Head of caudate nucleus (tissue), 42 donors: Measurements from ENCODE around the gene NDUFA9.

Experiments
- DNase-seq, 42 donors: peaks; one replicate each; pipeline versions ENCODE4 v3.0.0 to v3.0.0-alpha.2; 2020 to 2021; ENCODE audit warnings: mixed read lengths in 7 of 42
- intact Hi-C: fragments of 100-400 bp; cut with DNase I; formaldehyde crosslinking; loops from one replicate; pipeline ENCODE4 v1.15.0; 2022

Gene NDUFA9

GRCh38 chr12:4648501-4649357 is at the start of gene NDUFA9, which contains the start of gene AKAP3:
NDUFA9 (plus strand) TSS chr12:4649114; CDS start chr12:4649127, 13 bp downstream.
AKAP3 (minus strand) TSS chr12:4649051; CDS start chr12:4638196, 10,855 bp downstream.
- intact Hi-C loops, result loop anchor here (5.0 kb wide), 1 partner anchor 36 kb away; no protein-coding TSS in a partner anchor

DNA sequence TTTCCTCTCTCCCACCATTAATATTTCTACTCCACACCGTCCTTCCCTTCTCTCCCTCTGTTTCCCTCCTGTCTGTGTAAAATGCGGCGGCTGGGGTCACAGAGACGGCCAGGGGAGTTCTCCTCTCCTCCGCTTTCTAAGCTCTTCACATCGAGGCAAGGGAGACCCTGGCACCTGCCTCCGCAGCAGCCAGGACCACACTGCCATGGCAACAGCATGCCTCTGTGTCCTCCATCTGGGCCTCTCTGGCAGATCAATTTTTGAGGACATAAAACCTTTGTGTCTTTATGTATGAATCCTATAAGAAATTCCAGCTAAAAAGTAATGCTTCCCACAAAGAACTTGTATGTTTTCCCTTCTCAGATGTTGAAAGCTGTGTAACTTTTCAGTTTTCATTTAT is 45.5 kb upstream of the NDUFA9 start:
- intact Hi-C loops, result loop anchor here (10.0 kb wide), 1 partner anchor 151 kb away; no protein-coding TSS in a partner anchor
- no peak for DNase-seq

More at GRCh38 chr12:4648501-4649357, at the start of gene NDUFA9, which contains the start of gene AKAP3:
- DNase-seq, result peak; percentile 75 to 95 (median 86)

DNA sequence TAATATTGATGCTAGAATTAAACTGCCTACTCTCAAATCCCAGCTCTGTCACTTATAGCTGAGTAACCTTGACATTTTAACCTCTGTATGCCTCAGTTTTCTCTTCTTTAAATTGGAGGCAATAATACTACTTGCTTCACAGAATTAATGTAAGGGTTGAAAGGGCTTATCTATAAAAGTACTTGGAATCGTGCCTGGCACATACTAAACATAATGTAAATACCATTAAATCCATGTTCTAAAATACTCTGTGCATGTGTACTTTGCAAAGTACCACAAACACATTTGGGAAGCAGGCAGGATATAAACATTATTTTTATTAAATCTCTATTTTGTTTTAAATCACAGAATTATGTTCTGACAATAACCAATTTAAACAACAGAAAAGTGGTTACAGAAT is 45.0 kb upstream of the NDUFA9 start:
- DNase-seq, result no peak
- intact Hi-C loops, result loop anchor here (10.0 kb wide), 1 partner anchor 151 kb away; no protein-coding TSS in a partner anchor

GRCh38 chr12:4604684-4605193 is 44.2 kb upstream of the NDUFA9 start:
- intact Hi-C loops, result loop anchor here (10.0 kb wide), 1 partner anchor 150 kb away; no protein-coding TSS in a partner anchor
- peak; percentile 72 to 95 (median 85) for DNase-seq

DNA sequence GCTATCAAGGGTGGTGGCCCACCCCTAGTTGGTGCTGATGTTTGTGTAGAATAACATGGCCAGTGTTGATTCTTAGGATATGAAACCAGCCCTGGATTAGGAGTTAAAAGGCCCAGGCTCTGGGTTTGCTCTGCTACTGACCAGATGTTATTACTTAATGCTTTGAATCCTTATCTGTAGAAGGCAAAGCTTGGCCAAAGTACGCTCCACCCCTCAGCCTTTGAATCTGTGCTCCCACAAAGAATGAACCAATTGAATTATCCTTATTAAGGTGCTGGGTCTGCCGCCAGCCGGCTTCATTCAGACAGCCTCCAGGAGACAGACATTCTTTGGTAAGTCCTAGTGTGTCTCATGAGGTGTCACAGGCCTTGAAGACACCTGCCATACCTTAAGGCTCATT is 41.9 kb upstream of the NDUFA9 start:
- intact Hi-C loops, result loop anchor here (10.0 kb wide), 1 partner anchor 148 kb away; no protein-coding TSS in a partner anchor
- DNase-seq, result no peak

DNA sequence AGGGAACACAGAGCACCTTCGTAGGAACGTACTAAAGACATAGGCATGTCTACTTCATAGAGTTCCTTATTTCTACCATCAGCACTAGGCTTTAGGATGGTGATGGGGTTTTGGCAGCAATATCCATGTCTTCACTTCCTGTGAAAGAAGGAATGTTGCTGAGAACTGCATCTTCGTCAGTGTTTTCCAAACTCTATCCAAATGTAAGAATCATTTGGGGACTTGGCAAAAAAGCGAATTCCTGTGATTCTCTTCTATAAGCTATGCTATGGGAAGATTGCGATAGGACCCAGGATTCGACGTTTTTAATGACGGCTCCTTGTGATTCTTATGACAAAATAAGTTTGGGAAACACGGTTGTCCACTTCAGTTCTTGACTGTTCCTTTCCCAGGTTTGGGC is 39.8 kb upstream of the NDUFA9 start:
- no peak for DNase-seq
- intact Hi-C loops, result loop anchor here (10.0 kb wide), 1 partner anchor 146 kb away; no protein-coding TSS in a partner anchor

- intact Hi-C loops, result loop anchor here (5.0 kb wide), 1 partner anchor 37 kb away; the partner anchor contains the start of genes AKAP3 and NDUFA9
- no peak for DNase-seq
Measured at GRCh38 chr12:4610481-4610880, 38.4 kb upstream of the NDUFA9 start.

DNA sequence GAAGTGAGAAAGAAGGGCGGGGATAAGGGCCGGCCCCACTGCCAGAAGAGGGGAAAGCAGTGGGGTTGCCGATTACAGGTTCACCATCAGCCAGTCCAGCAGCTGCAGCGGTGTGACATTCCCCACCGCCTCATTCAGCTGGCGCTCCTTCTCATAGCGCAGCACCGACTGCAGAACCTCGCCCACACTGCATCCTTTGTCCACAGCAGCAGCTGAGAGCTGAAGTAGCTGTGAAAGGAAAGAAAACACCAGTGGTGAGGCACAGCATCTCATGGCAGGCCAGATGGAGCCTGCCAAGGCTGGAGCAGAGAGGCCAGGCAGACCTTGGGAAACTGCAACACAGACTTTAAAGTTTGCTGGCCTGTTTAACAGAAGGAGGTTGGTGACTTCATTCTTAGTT is 33.2 kb upstream of the NDUFA9 start:
- intact Hi-C loops, result no loop called here
- DNase-seq, result peak in 34 of 42 donors; percentile 7 to 66 (median 33)

DNA sequence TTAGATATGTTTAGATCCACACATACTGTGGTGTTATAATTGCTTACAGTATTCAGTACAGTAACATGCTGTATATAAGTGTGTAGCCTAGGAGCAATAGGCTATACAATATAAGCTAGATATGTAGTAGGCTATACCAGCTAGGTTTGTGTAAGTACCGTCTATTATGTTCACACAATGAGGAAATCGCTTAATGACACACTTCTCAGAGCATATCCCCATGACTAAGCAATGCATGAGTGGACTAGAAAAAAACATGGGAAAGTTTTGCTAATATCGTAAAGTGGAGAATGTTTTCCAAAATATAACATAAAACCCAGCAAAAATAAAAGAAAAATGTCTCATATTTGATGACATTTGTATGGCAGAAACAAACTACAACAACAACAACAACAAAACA is 27.4 kb upstream of the NDUFA9 start:
- intact Hi-C loops, result no loop called here
- no peak for DNase-seq

- DNase-seq, result no peak
- intact Hi-C loops, result no loop called here
Measured at GRCh38 chr12:4626543-4626942, 22.4 kb upstream of the NDUFA9 start.

- intact Hi-C loops, result no loop called here
- no peak for DNase-seq
Measured at GRCh38 chr12:4628406-4628805, 20.5 kb upstream of the NDUFA9 start.

DNA sequence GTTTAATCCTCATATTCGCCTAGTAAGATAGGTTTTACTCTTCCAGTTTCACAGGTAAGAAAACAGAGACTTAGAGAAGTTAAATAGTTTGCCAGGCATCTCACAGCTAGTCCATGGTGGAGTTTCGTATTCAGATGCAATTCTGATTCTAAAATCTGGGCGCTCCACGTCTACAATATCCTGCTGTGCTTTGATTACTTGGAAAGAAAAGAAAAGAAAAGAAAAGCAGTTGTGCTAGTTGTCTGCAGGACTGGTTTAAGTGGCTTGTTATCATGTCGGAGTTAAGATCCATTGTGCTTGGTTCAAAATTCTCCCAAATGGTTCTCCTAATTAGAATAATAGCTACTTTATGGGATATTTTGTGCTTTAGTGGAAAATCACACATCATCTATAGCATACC is 18.7 kb upstream of the NDUFA9 start:
- DNase-seq, result no peak
- intact Hi-C loops, result no loop called here

DNA sequence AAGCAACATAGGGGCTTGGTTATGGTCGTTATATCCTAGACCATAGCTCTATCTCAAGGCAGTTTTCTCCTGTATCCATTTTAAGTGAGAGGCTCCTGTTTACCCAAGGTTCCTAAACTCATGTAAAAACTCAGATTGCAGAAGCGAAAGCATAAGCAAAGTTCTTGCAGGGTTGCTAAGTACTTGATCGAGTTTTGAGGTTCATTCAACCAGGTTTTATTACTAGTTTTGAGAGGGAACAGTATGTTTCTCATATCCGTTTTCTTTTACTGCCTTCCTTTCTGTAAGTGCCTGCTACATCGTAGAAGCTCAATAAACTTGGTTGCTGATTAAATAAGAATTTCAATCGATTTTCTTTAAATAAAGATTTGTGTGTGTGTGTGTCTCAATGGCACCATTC is 5.2 kb upstream of the NDUFA9 start:
- no peak for DNase-seq
- intact Hi-C loops, result no loop called here

- intact Hi-C loops, result loop anchor here (5.0 kb wide), 1 partner anchor 33 kb away; no protein-coding TSS in a partner anchor
- no peak for DNase-seq
Measured at GRCh38 chr12:4645023-4645422, 3.9 kb upstream of the NDUFA9 start.

DNA sequence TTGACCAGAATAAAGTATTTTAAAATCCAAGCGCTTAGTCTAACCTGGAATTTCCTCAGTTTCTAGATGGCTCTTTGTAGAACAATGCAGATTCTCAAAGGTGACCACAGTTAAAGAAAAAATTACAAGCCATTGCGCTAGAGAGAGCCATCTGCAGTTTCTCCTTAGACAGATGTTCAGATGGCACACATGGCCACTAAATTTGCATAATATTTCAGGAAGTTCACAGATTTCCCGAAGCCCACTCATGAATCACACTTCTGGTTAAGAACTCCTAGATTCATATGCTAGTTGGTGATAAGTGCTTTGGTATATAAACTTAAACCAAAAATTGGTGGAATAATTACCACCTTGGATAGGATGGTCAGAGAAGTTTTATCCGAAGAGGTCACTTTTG is 812 bp upstream of the NDUFA9 start:
- intact Hi-C loops, result loop anchor here (5.0 kb wide), 1 partner anchor 36 kb away; no protein-coding TSS in a partner anchor

DNA sequence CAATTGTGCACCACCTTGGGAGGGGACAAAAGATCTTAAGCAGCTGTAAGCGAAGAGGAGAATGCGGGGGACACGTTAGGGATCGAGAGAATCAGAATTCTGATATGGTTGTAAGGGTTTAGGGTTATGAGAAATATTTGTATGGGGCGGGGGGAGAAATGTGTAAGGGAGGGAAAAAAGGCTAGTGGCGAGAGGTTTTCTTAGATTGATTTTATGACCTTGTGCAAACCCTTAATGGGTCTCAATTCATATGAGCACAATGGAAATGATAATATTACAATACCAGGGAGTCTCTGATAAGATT is 396 bp downstream of the NDUFA9 start:
- DNase-seq, result no peak
- intact Hi-C loops, result loop anchor here (5.0 kb wide), 1 partner anchor 37 kb away; no protein-coding TSS in a partner anchor

More for the DNA sequence above, 812 bp upstream of the NDUFA9 start:
- no peak for DNase-seq

- intact Hi-C loops, result no loop called here
- no peak for DNase-seq
Measured at GRCh38 chr12:4653257-4653656, 4.3 kb downstream of the NDUFA9 start.

- DNase-seq, result no peak
- intact Hi-C loops, result no loop called here
Measured at GRCh38 chr12:4653691-4654090, 4.8 kb downstream of the NDUFA9 start.

- DNase-seq, result no peak
- intact Hi-C loops, result no loop called here
Measured at GRCh38 chr12:4663971-4664505, 15.1 kb downstream of the NDUFA9 start.

- intact Hi-C loops, result no loop called here
- no peak for DNase-seq
Measured at GRCh38 chr12:4665236-4665635, 16.3 kb downstream of the NDUFA9 start.
